PC-9 (cell line): ENCODE data around the gene ANGEL2. TPM values are rescaled to one million over a fixed set of nuclear protein-coding genes. Genes with fewer than 3 reads are reported as not detected.

Experiments
- BruUV-seq: library from RNA; stranded (reverse); fragments of 400-500 nt; replicated peaks from 2 replicates; lab custom pipeline; 2021; lab: Mats Ljungman, UMichigan
- CTCF ChIA-PET: fragments of 300-600 bp; sonication (Branson Sonifier 250); formaldehyde crosslinking; loops from one replicate; lab custom pipeline; 2022; ENCODE audit warnings: antibody characterized with exemption; lab: Charles Lee
- POLR2A ChIA-PET: fragments of 300-600 bp; sonication (Branson Sonifier 250); formaldehyde crosslinking; loops from one replicate; lab custom pipeline; 2022; ENCODE audit warnings: antibody characterized with exemption; ENCODE audit not compliant: unreplicated experiment; lab: Charles Lee
- DNase-seq, 2 experiments: peaks; one replicate each; pipeline versions ENCODE4 v3.0.0 to v3.0.0-alpha.2; 2015 to 2022; ENCODE audit warnings: mixed read lengths in 1 of 2
- H2AFZ ChIP-seq: fragments of 200-600 bp; sonication (generic); 2 replicates; pipeline ENCODE4 v1.8.1; 2017; ENCODE audit warnings: antibody characterized with exemption
- H3F3A ChIP-seq: fragments of 200-600 bp; sonication (generic); 2 replicates; pipeline ENCODE4 v1.8.1; 2017; ENCODE audit warnings: antibody characterized with exemption, mild to moderate bottlenecking, low read depth; ENCODE audit not compliant: insufficient read depth
- H3K27ac ChIP-seq: fragments of 200-600 bp; sonication (generic); 2 replicates; pipeline ENCODE4 v1.6.1; 2016; ENCODE audit warnings: mixed run types
- H3K27me3 ChIP-seq: fragments of 200-600 bp; sonication (generic); 2 replicates; pipeline ENCODE4 v1.6.1; 2016; ENCODE audit warnings: low read depth, mixed run types; ENCODE audit not compliant: insufficient read depth
- H3K36me3 ChIP-seq: fragments of 200-600 bp; sonication (generic); 2 replicates; pipeline ENCODE4 v1.6.1; 2016; ENCODE audit warnings: low read depth, mixed run types
- H3K4me1 ChIP-seq: fragments of 200-600 bp; sonication (generic); replicated peaks from 2 replicates; pipeline ENCODE4 v1.6.1; 2016; ENCODE audit warnings: mixed run types; ENCODE audit not compliant: insufficient read depth
- H3K4me2 ChIP-seq: fragments of 200-600 bp; sonication (generic); 2 replicates; pipeline ENCODE4 v1.6.1; 2017; ENCODE audit warnings: mixed run types
- H3K4me3 ChIP-seq: fragments of 200-600 bp; sonication (generic); 2 replicates; pipeline ENCODE4 v1.6.1; 2016; ENCODE audit warnings: mixed run types
- H3K79me2 ChIP-seq: fragments of 200-600 bp; sonication (generic); 2 replicates; pipeline ENCODE4 v1.6.1; 2017; ENCODE audit warnings: low read depth, mixed run types
- H3K9me2 ChIP-seq: fragments of 200-600 bp; sonication (generic); 2 replicates; pipeline ENCODE4 v1.8.1; 2017; ENCODE audit warnings: mild to moderate bottlenecking; ENCODE audit not compliant: insufficient read depth
- H3K9me3 ChIP-seq: fragments of 200-600 bp; sonication (generic); 2 replicates; pipeline ENCODE4 v1.8.1; 2016; ENCODE audit warnings: low read depth; ENCODE audit not compliant: insufficient read depth
- H4K20me1 ChIP-seq: fragments of 200-600 bp; sonication (generic); 2 replicates; pipeline ENCODE4 v1.8.1; 2017; ENCODE audit not compliant: insufficient read depth
- EZH2 ChIP-seq: fragments of 200-600 bp; sonication (generic); IDR thresholded peaks from 2 replicates; pipeline ENCODE4 v1.8.0; 2017; ENCODE audit warnings: antibody characterized with exemption, low read depth
- intact Hi-C: fragments of 100-400 bp; cut with micrococcal nuclease; formaldehyde crosslinking; loops from one replicate; pipeline ENCODE4 v1.10.0; 2022; ENCODE audit not compliant: unreplicated experiment
- total RNA-seq: library from RNA; stranded (reverse); gene quantifications from 2 replicates; pipeline ENCODE4 v1.2.3, GENCODE V29; 2021
- TF ChIP-seq, protein P1 (sequence below): fragments of 200-600 bp; sonication (generic); conservative IDR thresholded peaks from 2 replicates; pipeline ENCODE4 v1.6.1; 2017; ENCODE audit warnings: mixed run types, antibody characterized with exemption, mild to moderate bottlenecking, moderate library complexity

The ANGEL2 gene
- total RNA-seq, 1 experiment from 2014 or later = 42.6 TPM

- TF ChIP-seq EZH2 = no peak
- TF ChIP-seq, protein P1, sequence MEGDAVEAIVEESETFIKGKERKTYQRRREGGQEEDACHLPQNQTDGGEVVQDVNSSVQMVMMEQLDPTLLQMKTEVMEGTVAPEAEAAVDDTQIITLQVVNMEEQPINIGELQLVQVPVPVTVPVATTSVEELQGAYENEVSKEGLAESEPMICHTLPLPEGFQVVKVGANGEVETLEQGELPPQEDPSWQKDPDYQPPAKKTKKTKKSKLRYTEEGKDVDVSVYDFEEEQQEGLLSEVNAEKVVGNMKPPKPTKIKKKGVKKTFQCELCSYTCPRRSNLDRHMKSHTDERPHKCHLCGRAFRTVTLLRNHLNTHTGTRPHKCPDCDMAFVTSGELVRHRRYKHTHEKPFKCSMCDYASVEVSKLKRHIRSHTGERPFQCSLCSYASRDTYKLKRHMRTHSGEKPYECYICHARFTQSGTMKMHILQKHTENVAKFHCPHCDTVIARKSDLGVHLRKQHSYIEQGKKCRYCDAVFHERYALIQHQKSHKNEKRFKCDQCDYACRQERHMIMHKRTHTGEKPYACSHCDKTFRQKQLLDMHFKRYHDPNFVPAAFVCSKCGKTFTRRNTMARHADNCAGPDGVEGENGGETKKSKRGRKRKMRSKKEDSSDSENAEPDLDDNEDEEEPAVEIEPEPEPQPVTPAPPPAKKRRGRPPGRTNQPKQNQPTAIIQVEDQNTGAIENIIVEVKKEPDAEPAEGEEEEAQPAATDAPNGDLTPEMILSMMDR = no peak
- POLR2A ChIA-PET = no interaction called here
These were observed 65.2 kb downstream of the ANGEL2 start, which contains the start of gene VASH2 for GRCh38 chr1:212950243-212951125. TSS of gene VASH2 (plus strand) at chr1:212950541. CDS start at chr1:212951543, 1,002 bp downstream.

GRCh38 chr1:212949771-212950170, 65.9 kb downstream of the ANGEL2 start:
- Histone ChIP-seq H3K9me3 (no peaks in the 10 kb centered on the region), H3F3A (no peaks in the 10 kb centered on the region), H3K9me2 (no peaks in the 10 kb centered on the region; the same call in 1 of the 2 replicates), H2AFZ (no peak overlapping the region), H3K36me3 (no peaks in the 10 kb centered on the region), H3K4me1 (no peaks in the 10 kb centered on the region), H3K27me3 (peaks cover 14% of the 10 kb centered on the region), H3K4me3 (no peak overlapping the region), H4K20me1 (no peaks in the 10 kb centered on the region), H3K27ac (no peak overlapping the region), H3K4me2 (peak overlapping the region; percentile 54), H3K79me2 (no peaks in the 10 kb centered on the region)
- TF ChIP-seq EZH2 = no peak
- TF ChIP-seq, protein P1 = no peak
- no TSS peak for BruUV-seq
- no peak for DNase-seq
- ChIA-PET CTCF (no interaction called here), POLR2A (no interaction called here)
- intact Hi-C loops = no loop called here

More at GRCh38 chr1:212950243-212951125, 65.2 kb downstream of the ANGEL2 start, which contains the start of gene VASH2:
- Histone ChIP-seq H3K4me1 (no peaks in the 10 kb centered on the region), H3K9me3 (no peaks in the 10 kb centered on the region), H3K27me3 (peaks cover 18% of the 10 kb centered on the region), H4K20me1 (no peaks in the 10 kb centered on the region), H3K79me2 (no peaks in the 10 kb centered on the region), H3F3A (no peaks in the 10 kb centered on the region), H3K9me2 (no peaks in the 10 kb centered on the region; the same call in 1 of the 2 replicates), H3K4me2 (peak within 1 kb of the TSS; percentile 54), H3K4me3 (peak within 1 kb of the TSS; percentile 33; the same call in 1 of the 2 replicates), H3K36me3 (no peaks in the 10 kb centered on the region), H3K27ac (no peak within 1 kb of the TSS), H2AFZ (no peak within 1 kb of the TSS)
- intact Hi-C loops = no loop called here
- peak in 1 of 2 experiments; percentile 55 for DNase-seq
- BruUV-seq = no TSS peak
- CTCF ChIA-PET = no interaction called here

GRCh38 chr1:212946872-212947271, 68.8 kb downstream of the ANGEL2 start:
- no peaks in the 10 kb centered on the region for H3K79me2 ChIP-seq
- no peak for DNase-seq
- BruUV-seq = no TSS peak
- H3K9me3 ChIP-seq = no peaks in the 10 kb centered on the region
- no peaks in the 10 kb centered on the region for H3K36me3 ChIP-seq
- POLR2A ChIA-PET = no interaction called here
- no peak overlapping the region for H3K4me2 ChIP-seq
- peak overlapping the region; percentile 67; the same call in 1 of the 2 replicates for H2AFZ ChIP-seq
- no peak overlapping the region for H3K4me3 ChIP-seq
- H3F3A ChIP-seq = no peaks in the 10 kb centered on the region
- no peaks in the 10 kb centered on the region for H3K4me1 ChIP-seq
- TF ChIP-seq EZH2 = no peak
- TF ChIP-seq, protein P1 = no peak
- intact Hi-C loops = no loop called here
- CTCF ChIA-PET = no interaction called here
- no peaks in the 10 kb centered on the region for H4K20me1 ChIP-seq
- peaks cover 14% of the 10 kb centered on the region for H3K27me3 ChIP-seq
- no peaks in the 10 kb centered on the region; the same call in 1 of the 2 replicates for H3K9me2 ChIP-seq
- H3K27ac ChIP-seq = no peak overlapping the region
